GM18951 (cell line): ENCODE data around the gene AP2A1.

ENCODE experiments used
- POLR2A ChIP-seq: IDR thresholded peaks from 4 replicates; pipeline ENCODE4 v1.6.1; 2011; ENCODE audit warnings: mild to moderate bottlenecking; ENCODE audit not compliant: insufficient read length, insufficient read depth; ENCODE audit errors: extremely low read depth
- in situ Hi-C: fragments of 300-500 bp; cut with MboI; formaldehyde crosslinking; loops from one replicate; pipeline ENCODE4 v1.12.0; 2022; ENCODE audit warnings: low sequenced_read_pairs, mixed read lengths, inconsistent platforms; ENCODE audit not compliant: unreplicated experiment

AP2A1 gene

GRCh38 chr19:49773663-49774350 is 7.0 kb downstream of the AP2A1 start:
- in situ Hi-C loops, result no loop called here

GRCh38 chr19:49774969-49775368 is 8.2 kb downstream of the AP2A1 start:
- in situ Hi-C loops, result no loop called here
- no peak for TF ChIP-seq POLR2A

More at GRCh38 chr19:49773663-49774350, 7.0 kb downstream of the AP2A1 start:
- TF ChIP-seq POLR2A, result no peak

GRCh38 chr19:49775742-49776370 is 9.1 kb downstream of the AP2A1 start:
- in situ Hi-C loops, result no loop called here
- no peak for TF ChIP-seq POLR2A

- no peak for TF ChIP-seq POLR2A
- in situ Hi-C loops, result no loop called here
Observed at GRCh38 chr19:49776371-49776764, 9.6 kb downstream of the AP2A1 start.

GRCh38 chr19:49779731-49780555 is 13.1 kb downstream of the AP2A1 start:
- TF ChIP-seq POLR2A, result no peak
- in situ Hi-C loops, result no loop called here

- TF ChIP-seq POLR2A, result no peak
- in situ Hi-C loops, result no loop called here
Observed at GRCh38 chr19:49780861-49781260, 14.1 kb downstream of the AP2A1 start.

GRCh38 chr19:49781394-49781793 is 14.6 kb downstream of the AP2A1 start:
- TF ChIP-seq POLR2A, result no peak
- in situ Hi-C loops, result no loop called here

- in situ Hi-C loops, result no loop called here
Observed at GRCh38 chr19:49782515-49782914, 15.7 kb downstream of the AP2A1 start.

GRCh38 chr19:49786376-49786820 is 19.6 kb downstream of the AP2A1 start:
- no peak for TF ChIP-seq POLR2A
- in situ Hi-C loops, result no loop called here

More at GRCh38 chr19:49782515-49782914, 15.7 kb downstream of the AP2A1 start:
- no peak for TF ChIP-seq POLR2A

- in situ Hi-C loops, result no loop called here
- no peak for TF ChIP-seq POLR2A
Observed at GRCh38 chr19:49787746-49788145, 20.9 kb downstream of the AP2A1 start.

GRCh38 chr19:49788857-49789256 is 22.1 kb downstream of the AP2A1 start:
- no peak for TF ChIP-seq POLR2A
- in situ Hi-C loops, result no loop called here

GRCh38 chr19:49790866-49791265 is 24.1 kb downstream of the AP2A1 start:
- TF ChIP-seq POLR2A, result no peak
- in situ Hi-C loops, result no loop called here

- no peak for TF ChIP-seq POLR2A
- in situ Hi-C loops, result no loop called here
Observed at GRCh38 chr19:49791776-49792445, 25.1 kb downstream of the AP2A1 start.
